GM15510 (cell line): ENCODE data around the gene TMEM38A.

Experiments
- POLR2A ChIP-seq: IDR thresholded peaks from 3 replicates; pipeline ENCODE4 v1.6.1; 2011; ENCODE audit warnings: borderline replicate concordance; ENCODE audit not compliant: insufficient read length; ENCODE audit errors: extremely low read depth

Gene TMEM38A

GRCh38 chr19:16627193-16627927 lies 33.6 kb upstream of the TMEM38A start:
- no peak for TF ChIP-seq POLR2A

- TF ChIP-seq POLR2A = no peak
Observed at GRCh38 chr19:16627928-16628182, 33.1 kb upstream of the TMEM38A start.

- TF ChIP-seq POLR2A = peak; percentile 94
Observed at GRCh38 chr19:16628183-16628983, 32.6 kb upstream of the TMEM38A start, which contains the start of gene MED26. TSS of gene MED26 (minus strand) at chr19:16628204. CDS start at chr19:16627943, 261 bp downstream.

DNA sequence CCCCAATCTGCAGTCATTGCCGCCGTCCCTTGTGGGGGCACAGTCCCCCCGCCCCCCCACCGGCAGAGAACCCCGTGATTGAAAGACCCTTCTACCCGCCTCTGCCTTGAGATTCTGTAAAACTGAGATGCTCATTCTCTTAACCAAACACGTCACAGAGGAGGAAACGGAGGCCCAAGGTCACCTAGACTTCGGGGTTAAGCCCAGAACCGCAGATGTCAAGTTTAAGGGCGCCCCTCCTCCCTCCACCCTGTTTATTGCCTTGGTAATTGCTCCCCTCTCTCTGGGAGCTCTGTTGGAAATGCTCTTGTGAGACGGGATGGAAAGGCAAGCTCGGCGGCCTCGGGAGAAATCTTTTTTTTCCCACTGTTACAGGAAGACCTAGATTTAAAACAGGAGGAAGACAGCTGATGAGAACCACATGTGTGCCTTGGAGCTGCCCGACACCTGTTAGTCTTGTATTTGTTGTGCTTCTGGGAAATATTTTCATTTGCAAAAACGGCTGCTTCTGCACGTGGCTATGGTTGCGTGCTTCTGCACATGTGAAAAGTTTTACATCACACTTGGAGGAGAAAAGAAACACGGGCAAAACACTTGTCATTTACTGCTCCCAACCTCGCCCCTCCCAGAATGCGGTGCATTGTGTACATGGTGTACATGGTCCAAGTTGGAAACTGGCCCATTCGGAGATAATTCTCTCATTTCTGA lies 31.8 kb upstream of the TMEM38A start:
- TF ChIP-seq POLR2A = no peak

GRCh38 chr19:16631465-16631864 lies 29.5 kb upstream of the TMEM38A start:
- no peak for TF ChIP-seq POLR2A

DNA sequence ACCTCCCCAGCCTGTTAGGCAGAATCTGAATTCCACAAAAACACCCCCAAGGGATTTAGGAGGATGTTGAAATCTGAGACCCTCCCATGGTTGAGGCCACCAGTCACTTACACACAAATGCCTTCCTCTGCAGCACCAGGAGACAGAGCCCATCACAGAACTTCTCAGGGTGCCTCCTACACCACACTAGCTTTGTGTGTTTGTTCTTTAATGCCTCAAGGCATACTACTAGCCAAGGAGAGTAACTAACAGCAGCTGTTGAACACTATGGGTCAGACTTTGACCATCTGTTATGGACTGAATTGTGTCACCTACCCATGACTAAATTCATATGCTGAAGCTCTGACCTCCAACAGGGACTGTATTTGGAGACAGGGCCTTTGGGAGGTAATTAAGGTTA lies 23.4 kb upstream of the TMEM38A start:
- TF ChIP-seq POLR2A = no peak

- TF ChIP-seq POLR2A = no peak
Observed at GRCh38 chr19:16638666-16639065, 22.3 kb upstream of the TMEM38A start.

GRCh38 chr19:16640951-16641350 lies 20.0 kb upstream of the TMEM38A start:
- no peak for TF ChIP-seq POLR2A

DNA sequence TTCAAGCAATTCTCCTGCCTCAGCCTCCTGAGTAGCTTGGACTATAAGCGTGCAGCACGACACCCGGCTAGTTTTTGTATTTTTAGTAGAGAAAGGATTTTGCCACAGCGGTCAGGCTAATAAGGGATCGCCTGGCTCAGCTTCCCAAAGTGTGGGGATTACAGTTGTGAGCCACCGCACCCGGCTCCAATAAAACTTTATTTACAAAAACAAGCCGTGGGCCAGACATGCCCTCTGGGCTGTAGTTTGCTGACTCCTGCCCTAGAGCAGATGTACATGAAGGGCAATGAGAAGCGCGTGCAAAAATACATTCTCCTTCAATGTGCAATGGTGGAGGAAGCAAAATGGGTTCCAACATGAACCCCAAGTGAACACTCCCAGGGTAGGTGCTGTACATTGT lies 19.2 kb upstream of the TMEM38A start:
- no peak for TF ChIP-seq POLR2A

DNA sequence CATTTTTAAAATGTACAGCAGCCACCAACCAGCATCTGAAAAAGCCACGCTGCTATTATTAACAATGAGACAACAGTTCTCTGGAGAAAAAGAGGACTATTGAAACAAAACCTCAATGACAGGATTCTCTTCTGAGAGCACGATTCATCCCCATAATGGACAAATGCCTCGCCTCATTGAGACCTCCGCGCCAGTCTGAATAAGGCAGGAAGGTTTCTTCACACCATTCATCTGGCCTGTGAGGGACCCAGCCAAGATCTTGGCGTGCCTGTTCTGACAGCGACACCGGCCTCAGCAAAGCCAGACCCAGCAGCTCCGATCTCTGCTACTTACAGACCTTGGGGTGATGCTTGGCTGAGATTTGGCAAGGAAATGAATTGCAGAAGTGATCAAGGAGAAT lies 15.8 kb upstream of the TMEM38A start:
- no peak for TF ChIP-seq POLR2A

DNA sequence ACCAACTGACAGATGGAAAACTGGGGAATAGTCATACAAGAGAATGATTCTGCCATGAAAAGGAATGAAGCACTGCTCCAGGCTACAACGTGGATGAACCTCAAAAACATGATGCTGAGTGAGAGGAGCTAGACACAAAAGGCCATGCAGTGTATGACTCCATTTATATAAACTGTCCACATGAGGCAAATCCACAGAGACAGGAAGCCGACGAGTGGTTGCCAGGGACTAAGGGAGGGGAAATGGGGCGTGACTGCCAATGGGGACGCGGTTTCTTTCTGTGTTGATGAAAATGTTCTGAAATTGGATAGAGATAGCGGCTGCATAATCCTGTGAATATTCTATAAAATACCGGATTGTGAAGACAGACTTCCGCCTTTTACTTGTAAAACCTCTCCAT lies 11.2 kb upstream of the TMEM38A start:
- no peak for TF ChIP-seq POLR2A

DNA sequence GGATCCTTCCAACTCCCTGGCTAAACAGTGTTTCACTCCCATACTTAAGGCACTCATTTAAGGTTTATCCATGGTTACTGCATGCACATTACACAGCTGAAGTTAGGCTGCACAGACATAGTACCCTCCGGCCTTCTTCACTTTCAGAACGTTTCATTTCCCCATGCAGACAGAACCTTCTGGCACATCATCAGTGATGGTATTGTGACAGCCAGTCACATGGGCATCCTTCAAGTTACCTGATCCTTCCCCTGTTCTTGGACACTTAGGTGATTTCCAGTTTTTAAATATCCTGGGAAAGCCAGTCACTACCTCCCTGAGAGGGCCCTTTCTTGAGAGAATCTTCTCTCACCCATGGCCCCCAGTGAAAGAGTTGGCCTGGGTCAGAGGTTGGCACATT lies 10.1 kb upstream of the TMEM38A start:
- no peak for TF ChIP-seq POLR2A

- no peak for TF ChIP-seq POLR2A
Observed at GRCh38 chr19:16652854-16653253, 8.1 kb upstream of the TMEM38A start.

DNA sequence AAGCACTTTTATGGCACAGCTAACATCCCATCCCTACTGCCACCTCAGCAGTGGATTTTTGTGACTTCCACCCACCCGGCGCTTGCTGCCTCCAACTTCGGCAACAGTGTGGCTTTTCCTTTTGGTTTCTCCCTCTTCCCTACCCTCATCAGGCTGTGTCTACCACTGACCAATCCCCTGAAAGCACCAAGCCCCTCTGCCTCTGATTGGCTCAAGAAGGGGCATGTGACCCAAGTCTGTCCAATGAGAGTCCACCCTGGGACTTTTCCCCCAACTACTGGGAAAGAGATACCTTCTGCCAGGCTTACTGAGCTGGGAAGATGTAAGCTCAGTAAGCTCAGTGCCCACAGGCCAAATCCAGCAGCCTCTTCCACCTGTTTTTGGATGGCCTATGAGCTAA lies 6.8 kb upstream of the TMEM38A start:
- TF ChIP-seq POLR2A = no peak

GRCh38 chr19:16654627-16655026 lies 6.3 kb upstream of the TMEM38A start:
- no peak for TF ChIP-seq POLR2A

- no peak for TF ChIP-seq POLR2A
Observed at GRCh38 chr19:16655727-16656126, 5.2 kb upstream of the TMEM38A start.

- TF ChIP-seq POLR2A = no peak
Observed at GRCh38 chr19:16657384-16657783, 3.6 kb upstream of the TMEM38A start.

DNA sequence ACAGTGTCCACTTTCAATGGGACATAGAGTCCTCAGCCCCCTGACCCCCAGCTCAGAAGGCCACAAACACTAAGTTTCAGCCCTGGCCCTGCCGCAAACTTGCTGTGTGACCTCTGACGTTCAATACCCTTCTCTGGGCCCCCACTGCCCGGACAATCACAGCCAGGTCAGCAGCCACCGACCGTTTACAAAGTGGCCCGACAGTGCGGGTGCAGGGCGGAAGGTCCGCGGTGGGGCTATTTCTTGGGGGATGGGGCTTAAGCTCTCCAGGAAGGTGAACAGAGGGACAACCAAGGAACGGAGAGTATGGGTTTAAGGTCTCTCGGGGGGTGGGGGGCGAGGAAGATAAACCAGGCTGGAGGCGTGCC lies 1.5 kb upstream of the TMEM38A start:
- no peak for TF ChIP-seq POLR2A
